Activated CD8-positive, alpha-beta memory T cell treated with anti-CD3 and anti-CD28 coated beads, Interleukin-2, amount 50 U/mL, for 24 hours (primary cell): Measurements from ENCODE around the gene RRP8.

Experiments
- DNase-seq: peaks from one replicate; pipeline ENCODE4 v3.0.0-alpha.2; 2020; ENCODE audit errors: extremely low read depth

RRP8 gene

DNA sequence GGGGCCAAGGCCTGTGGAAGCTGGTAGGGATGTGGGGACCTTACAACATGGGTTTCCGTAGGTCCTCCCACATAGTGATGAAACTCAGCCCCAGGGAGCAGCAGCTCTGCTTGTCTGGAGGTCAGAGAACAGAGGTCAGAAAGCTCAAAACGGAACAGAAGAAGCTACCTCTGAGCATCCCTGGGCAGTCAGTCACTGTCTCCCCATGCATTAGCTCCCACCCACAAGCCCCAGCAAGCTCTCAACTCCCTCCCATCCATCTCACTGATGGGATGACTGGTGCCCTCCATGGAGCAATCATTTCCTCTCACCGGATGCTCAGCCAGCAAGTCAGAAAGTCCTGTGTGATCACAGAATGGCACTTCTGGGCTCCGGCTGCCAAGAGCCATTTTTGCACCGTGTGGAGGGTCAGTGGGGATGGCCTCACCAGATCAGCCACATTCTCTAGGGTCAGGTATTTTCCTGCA lies 13.9 kb upstream of the RRP8 start:
- DNase-seq = no peak

DNA sequence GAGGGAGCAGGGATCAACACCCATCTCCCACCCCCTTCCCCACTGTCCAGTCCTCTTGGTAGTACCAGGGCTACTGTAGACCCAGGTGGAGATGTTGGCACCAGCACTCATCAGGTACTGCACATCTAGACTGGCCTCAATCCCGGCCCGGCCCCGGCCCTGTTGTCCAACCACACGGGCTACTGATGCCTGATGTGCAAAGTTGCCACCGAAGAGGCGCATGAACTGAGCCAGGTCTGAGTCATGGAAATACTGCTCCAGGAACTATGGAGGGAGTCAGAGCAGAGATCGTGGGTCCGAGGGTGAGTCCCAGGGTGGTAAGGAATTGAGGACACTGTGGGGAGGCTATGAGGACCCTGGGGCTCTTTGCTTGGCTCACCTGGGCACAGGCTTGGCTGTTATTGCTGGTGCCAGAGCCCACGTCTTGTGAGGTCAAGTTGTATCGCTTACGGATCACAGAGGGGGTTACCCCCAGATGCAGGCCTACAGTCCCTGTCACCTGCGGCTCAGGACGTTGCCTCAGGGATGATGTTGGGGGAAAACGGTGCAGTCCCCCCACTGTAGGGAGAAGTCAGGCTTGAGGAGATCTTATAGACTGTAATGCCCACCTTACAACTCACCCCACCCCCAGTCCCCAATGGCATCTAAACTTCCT lies 13.3 kb upstream of the RRP8 start:
- no peak for DNase-seq

DNA sequence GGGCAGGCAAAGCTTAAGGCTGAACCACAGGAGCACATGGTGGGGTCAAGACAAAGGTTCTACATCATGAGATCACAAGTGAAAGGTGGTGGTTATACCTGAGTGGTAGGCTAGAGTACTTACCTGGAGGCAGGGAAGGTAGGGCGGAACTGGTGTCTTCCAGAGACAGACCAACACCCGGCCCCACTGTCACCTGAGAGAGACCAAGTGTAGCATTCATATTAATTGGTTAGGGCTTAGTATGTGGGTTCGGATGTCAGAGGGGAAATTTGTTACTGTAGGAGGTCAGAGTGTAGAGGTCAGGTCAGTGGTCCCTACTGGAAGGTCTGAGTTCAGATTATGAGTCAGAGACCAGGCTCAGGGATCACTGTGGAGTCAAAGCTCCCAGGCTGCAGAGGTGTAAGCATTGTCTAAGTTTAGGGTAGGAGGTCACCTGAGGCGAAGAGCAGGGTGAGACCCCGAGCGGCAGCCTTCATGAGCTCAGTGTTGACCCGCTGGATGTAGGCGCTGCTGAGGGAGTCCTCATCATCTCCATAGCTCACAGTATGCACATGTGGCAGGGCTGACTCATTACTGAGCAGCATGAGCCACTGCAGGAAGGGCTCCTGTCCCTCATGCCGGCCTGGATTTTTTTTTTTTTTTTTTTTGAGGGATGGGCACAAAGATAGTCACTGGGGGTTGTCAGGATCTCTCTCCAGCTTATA lies 12.6 kb upstream of the RRP8 start:
- DNase-seq = no peak

DNA sequence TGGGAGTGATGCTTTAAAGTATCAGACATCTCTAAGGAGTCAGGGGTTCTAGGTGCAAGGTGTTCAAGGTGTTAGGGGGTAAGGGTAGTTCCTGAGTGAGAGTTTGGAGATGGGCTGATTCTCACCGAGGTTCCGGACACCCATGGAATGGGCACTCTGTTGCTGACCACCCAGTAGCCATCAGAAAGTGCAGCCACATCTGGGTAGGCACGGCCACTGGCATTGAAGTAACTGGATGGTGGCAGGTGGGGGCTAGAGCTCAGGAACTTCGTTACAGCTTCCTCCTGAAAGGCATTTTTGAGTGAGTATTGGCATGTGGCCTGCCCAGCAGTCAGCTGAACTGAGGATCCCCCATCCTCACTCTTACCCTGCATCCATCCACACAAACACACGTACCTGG lies 11.6 kb upstream of the RRP8 start:
- DNase-seq = no peak

DNA sequence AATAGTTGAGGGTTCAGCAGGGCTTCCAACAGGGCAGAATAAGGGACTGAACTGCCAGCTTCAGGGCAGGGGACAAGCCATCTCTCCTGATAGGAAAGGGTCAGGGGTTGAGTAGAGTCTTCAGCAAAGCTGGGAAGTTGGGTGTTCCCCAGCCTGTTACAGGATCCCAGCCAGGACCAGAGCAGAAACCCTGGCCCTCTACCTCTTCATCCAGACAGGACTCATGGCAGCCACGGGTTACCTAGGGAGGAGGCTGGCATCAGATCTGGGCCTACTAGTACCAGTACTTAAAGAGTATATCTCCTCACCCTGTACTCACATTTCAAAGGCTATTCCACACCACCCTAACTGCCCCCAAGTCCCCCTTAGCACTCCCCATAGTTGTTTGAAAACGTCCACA lies 11.0 kb upstream of the RRP8 start:
- DNase-seq = no peak

DNA sequence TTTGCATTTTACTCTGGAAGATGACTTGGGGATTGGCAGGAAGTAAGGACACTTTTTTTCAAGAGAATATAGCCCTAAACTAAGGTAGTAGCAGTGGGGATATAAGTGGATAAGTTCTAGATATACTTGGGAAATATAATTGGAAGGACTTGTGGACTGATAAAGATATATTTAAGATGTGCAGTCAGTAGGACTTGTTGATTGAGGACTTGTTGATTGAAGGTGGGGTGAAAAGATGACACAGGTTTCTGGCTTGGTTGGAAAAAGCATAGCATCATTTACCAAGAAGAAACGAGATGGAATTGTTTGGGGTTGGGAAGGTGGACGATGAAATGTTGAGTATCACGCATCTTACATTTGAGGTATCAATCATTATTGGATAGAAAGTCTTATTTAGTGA lies 10.1 kb upstream of the RRP8 start:
- DNase-seq = no peak

DNA sequence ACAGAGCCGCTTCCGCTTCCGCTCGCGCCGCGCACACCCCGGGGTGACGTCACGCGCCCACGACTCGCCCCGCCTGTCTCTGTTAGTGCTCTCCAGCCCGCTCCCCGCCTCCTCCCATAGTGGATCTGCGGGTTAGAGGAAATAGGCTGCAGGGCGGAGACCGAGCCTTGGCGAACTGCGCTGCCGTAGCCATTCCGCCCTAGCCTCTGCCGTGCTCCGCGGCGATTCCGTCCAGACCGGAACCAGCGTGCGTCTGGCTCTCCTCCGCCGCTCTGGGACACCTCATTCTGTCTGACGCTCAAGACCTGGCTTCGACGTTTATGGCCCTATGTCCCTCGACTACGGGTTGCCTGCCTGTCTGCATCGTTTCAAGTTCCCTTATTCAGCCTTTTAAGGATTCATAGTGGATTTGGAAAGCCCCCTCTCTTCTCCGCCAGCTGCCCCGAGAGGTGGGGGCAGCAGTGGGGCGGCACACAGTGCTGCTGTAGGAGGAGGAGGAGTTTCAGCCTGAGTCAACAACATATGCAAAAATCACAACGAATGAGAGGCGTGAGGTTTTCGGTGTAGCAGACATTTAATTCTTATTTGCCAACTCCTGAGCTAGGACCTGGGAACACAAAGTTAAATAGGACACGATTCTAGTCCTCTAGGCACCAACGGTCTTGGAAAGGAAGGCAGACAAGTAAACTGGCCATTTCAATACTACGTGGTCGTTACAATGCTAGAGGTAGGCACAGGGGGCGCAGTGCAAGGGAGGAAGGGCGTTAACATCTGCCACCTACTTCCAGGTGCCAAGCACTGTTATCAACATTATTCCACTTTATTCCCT lies 9.0 kb upstream of the RRP8 start, which contains the start of gene TAF10:
TAF10 (minus strand) TSS at position 4 of the 829 bp plus-strand sequence. CDS start 27 bp downstream, outside the sequence.
- peak; percentile 84 for DNase-seq

DNA sequence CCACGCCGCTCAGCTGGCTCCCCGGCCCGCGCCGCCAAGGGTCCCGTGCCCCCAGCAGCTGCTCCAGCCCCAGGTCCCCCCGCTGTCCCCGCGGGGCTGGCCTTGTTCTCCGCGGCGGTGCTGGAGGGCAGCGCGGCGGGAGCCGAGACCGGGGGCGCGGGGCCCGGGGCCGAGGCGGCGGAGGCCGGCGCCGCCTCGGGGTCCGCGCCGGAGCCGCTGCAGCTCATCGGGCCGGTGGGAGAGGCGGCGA lies 8.5 kb upstream of the RRP8 start:
- no peak for DNase-seq

DNA sequence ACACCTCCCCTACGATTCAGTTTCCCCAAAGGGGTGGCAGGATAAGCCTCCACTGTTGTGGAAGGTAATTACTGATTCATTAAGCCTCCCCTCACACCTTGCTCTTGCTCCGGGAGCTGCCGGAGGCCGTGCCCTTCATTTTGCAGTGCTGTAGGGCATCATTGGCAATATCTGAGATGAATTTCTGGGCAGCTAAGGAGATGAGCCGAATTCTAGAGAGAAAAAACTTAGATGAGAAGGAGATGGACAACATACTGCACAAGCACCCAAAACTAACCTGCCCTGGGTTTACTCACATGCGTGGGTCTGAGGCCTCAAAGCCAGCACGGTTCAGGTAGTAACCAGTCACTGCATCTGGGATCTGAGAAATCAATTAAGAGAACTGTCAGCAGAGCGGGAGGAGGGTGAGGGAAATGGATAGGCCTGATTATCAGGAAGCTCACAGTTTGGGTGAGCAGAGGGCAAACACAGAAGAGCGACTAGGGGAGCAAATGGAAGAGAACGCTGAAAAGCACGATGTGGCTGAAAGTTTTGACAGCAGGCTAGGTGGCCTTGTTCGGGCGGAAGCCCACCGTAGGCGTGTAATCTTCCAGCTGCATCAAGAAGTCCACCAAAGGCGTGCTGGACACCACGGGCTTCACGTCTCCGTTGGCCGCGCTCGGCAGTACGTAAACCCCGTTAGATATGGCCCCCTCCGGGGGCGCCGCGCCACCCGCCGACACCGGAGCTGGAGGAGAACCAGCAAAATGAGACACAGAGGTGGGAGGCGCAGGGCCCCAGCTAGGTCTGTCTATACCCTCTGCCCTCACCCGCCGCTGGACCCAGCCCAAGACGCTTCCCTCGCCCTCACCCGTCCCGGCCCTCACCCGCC lies 7.9 kb upstream of the RRP8 start:
- no peak for DNase-seq

DNA sequence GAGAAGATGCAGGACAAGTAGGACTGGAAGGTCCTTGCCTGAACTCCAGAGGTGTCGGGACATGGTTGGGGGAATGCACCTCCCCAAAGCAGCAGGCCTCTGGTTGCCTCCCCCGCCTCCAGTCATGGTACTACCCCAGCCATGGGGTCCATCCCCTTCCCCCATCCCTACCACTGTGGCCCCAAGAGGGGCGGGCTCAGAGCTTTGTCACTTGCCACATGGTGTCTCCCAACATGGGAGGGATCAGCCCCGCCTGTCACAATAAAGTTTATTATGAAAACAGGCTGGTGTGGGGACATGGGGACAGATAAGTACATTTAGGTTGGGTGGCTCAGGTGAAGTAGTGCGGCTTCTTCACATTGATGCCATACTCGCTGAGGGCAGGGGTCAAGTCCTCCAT lies 7.2 kb upstream of the RRP8 start:
- no peak for DNase-seq

DNA sequence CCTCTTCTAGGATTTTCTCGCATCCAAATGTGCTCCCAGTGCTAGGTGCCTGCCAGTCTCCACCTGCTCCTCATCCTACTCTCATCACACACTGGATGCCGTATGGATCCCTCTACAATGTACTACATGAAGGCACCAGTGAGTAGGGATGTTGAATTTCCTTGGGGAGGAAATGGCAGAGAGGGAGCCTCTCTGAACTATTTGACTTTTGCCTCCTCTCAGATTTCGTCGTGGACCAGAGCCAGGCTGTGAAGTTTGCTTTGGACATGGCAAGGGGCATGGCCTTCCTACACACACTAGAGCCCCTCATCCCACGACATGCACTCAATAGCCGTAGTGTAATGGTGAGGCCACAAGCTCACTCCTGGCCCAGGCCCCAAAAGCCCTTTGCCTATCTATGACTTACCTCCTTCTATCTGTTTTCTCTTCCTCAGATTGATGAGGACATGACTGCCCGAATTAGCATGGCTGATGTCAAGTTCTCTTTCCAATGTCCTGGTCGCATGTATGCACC lies 6.1 kb upstream of the RRP8 start:
- no peak for DNase-seq

DNA sequence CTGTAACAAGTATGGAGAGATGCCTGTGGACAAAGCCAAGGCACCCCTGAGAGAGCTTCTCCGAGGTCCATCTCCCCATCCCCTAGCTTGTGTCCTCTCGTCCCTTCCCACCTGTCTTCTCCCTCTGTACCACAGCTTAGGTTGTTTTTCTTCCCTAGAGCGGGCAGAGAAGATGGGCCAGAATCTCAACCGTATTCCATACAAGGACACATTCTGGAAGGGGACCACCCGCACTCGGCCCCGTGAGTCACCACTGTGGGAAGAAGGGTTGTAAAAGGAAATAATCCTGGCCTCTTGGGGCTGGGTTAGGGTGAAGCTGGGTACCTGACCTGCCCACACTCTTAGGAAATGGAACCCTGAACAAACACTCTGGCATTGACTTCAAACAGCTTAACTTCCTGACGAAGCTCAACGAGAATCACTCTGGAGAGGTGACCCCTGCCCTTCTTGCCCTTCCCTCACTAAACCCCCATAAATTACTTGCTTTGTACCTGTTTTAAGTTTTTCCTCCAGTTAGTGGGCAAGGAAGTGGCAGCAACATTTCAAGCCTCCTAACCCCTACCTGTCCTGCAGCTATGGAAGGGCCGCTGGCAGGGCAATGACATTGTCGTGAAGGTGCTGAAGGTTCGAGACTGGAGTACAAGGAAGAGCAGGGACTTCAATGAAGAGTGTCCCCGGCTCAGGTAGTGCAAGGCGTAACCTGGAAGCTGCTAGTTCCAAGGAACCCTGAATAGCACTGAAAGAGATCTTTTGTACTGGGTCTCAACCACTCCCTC lies 5.5 kb upstream of the RRP8 start:
- DNase-seq = no peak

DNA sequence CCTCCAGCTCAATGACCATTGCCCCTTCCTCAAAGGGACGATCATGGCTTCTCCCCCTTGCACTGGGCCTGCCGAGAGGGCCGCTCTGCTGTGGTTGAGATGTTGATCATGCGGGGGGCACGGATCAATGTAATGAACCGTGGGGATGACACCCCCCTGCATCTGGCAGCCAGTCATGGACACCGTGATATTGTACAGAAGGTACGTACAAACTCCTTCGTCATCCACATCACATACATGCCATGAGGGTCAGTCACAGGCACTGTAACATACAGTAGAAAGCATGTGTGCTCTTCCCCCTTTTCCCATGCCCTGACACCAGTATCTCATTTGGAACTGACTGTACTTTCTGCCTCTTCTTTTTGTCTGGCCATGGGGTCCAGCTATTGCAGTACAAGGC lies 4.6 kb upstream of the RRP8 start:
- no peak for DNase-seq

DNA sequence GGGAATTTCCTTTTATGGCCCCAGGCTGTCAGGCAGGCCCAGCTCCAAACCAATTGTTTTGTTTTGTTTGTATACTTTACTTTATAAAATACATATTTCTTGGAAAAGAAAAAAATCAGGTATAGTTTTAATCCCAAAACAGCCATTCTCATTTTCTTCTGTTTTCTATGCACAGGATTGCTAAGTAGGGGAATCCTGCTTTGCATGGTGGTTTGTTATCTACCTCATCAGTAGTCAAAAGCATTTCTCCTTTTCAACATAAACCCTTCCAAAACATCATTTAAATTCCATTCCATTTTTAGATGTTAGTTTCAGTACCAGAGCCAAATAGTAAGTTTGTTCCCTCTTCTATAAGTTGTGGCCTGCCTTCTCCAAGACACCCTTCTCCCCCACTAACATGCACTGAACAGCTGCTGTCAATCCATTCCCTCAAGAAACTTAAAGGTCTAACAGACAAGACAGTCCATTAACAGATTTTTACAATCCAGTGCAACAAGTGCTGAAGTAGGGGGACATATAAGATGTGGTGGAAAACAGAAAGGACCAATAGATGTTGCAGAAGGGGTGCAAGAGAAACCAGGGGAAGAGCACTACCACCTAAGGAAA lies 3.9 kb upstream of the RRP8 start:
- no peak for DNase-seq

DNA sequence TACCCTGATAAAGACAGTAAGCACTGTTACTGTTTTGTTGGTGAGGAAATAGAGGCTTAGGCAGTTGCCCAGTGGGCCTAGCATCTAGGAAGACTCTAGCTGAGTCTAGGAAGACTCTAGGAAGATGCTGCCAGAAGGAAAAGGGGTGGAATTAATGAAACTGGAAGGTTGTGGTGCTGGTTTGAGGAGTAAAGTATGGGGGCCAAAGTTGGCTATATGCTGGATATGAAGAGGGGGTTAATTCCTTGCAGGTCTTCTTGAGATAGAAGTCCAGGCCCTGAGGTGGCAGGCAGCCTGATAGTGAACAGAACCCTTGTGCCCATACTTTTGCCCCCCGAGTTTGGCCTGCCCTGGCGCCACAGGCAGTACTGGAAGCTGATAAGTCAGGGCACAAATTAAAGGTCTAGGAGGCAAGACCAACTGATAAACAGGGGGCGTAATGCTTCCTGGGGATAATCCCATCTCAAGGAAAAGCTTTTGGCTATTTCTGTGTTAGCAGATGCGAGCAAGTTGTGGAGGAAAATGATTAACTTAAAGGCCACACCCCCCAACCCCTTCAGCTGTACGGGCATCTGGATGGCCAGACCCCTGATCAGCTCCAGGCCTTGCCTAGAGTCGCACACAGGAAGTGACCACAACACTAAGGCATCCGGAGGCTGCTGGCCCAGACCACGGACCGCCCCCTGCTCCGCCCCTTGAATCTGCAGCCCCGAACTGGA lies 3.2 kb upstream of the RRP8 start:
- DNase-seq = no peak

DNA sequence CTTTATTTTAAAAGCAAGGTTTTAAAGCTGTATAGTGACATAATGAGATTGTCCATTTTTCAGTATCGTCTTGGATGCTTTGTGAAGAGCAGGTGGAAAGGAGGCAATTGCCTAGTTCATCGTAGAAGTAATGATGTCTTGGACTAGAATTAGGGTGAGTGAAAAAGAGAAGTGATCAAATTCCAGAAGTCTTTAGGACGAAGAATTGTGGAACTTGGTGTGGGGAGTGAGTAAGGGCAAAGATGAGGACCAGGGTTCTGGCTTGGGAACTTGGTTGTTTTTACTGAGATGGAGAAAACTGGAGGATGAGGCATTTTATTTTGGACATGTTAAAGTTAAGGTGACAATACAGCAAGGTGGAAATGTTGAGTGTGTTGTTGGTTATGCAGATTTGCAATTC lies 1.4 kb upstream of the RRP8 start:
- DNase-seq = no peak

DNA sequence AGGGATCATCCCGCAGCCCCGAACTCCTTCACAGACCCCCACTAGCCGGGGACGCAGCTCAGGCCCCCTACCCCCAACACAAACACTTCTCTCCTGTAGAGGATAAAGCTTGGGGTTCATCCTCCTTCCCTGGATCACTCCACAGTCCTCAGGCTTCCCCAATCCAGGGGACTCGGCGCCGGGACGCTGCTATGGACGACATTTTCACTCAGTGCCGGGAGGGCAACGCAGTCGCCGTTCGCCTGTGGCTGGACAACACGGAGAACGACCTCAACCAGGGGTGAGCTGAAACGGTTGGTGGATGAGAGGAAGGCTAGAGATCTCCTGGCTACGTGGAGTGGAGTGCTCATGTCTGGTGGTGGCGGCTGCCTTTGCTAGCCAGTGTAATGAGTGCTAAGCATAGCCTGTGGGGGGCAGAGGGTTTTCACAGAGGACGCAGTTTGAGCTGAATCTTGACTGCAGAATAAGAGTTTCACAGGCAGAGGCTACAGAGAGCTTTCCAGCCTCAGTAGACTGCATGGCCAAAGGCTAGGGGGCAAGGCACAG lies 738 bp upstream of the RRP8 start:
- DNase-seq = peak; percentile 21

DNA sequence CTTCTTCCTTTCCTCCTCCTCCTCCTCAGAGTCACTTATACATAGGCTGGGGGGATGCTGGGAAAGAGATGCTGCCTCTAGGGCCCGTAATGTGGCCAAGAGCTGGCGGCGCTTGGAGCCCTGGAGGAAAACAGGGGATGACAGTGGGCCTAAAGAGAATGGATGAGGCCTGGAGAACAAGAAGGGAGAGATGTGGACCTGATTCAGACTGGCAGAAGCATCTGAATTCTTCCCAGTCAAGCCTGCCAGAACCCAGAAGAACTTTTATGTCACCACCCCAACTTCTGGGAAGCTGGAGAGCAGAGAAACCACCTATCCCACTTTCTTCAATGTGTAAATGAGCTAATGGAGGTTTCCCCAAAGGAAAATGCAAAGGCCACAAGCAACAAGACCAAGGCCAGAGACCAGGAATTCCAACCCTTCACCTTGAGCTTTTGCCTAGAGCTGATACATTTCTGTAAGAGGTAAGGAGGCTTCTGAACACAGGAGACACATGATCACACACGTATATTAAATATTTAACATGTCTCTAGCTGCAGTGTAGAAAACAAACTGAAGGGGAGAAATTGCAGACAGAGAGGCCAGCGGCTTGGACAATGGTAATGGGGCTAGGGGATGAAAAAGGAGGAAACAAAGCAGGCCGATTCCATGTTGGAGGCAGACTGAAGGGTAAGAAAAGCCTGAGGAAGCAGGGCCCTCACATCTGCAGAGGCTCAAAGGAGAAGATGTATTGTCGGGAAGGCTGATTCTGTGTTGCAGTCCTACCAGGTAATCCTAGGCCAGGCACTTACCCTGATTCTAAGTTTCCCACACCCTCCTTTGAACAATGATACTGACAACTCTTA lies 1.1 kb downstream of the RRP8 start:
- no peak for DNase-seq

DNA sequence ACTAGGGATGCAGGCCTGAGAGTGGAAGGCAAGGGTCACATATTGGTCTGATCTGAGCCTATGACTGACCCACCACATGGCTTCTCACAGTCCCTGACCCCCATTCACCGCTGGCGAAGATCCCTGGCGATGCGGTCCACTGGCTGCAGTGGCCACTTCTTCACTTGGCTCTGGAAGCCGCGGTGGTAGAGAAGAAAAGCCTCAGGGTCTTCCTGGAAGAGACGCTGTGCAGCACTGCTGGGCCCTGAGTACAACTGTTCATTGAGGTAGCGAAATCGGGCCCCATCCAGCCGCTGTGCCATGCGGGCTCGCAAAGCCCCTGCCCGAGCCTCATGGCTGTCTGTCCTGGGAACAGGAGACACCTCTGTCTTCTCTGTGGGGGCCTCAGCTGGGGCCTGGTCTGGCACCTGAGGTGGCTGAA lies 2.4 kb downstream of the RRP8 start:
- no peak for DNase-seq
